Testis (tissue), 5 donors: Measurements from ENCODE around the gene RPL32. TPM values are rescaled to one million over a fixed set of nuclear protein-coding genes. Genes with fewer than 3 reads are reported as not detected.
A peak's percentile ranks its signal among the peaks of the same experiment; 100 is the strongest.

ENCODE experiments used
- DNase-seq: peaks from one replicate; pipeline ENCODE4 v3.0.0-alpha.2; 2019
- H3K27ac ChIP-seq, 2 donors: fragments of 200-600 bp; sonication (generic); one replicate each; pipeline ENCODE4 v1.5.1; 2019
- H3K27me3 ChIP-seq: fragments of 200-600 bp; sonication (generic); one replicate; pipeline ENCODE4 v1.5.1; 2019
- H3K36me3 ChIP-seq: fragments of 200-600 bp; sonication (generic); one replicate; pipeline ENCODE4 v1.5.1; 2017; ENCODE audit warnings: low read depth; ENCODE audit errors: missing control alignments
- H3K4me1 ChIP-seq: fragments of 200-600 bp; sonication (generic); one replicate; pipeline ENCODE4 v1.5.1; 2019
- H3K4me3 ChIP-seq, 2 donors: fragments of 200-600 bp; sonication (generic); one replicate each; pipeline ENCODE4 v1.5.1; 2017 to 2019
- H3K9me3 ChIP-seq: fragments of 200-600 bp; sonication (generic); one replicate; pipeline ENCODE4 v1.5.1; 2017
- POLR2A ChIP-seq: fragments of 450-650 bp; IDR thresholded peaks from one replicate; pipeline ENCODE4 v1.6.1; 2017; ENCODE audit warnings: antibody characterized with exemption, mild to moderate bottlenecking, moderate library complexity
- WGBS, 2 donors: methylation state at CpG; one replicate each; pipeline ENCODE4 v1.1.5; 2018; 5-methylcytosine and 5-hydroxymethylcytosine counted together
- intact Hi-C: fragments of 100-400 bp; cut with DNase I; formaldehyde crosslinking; loops from one replicate; pipeline ENCODE4 v1.15.1; 2023; ENCODE audit warnings: low total_unique reads
- long read RNA-seq, 2 donors: transcript quantifications; one replicate each; lab custom pipeline, GENCODE V29; 2026
- polyA plus RNA-seq: library from polyadenylated mRNA; stranded (reverse); fragments of 350-450 nt; fragmentation: Illumina TruSeq; extraction: RNeasy Lipid Tissue Mini Kit (QIAGEN cat#74804); gene quantifications from one replicate; pipeline ENCODE4 v1.2.3, GENCODE V29; 2014; ENCODE audit warnings: low read depth, low replicate concordance; ENCODE audit not compliant: insufficient read depth
- total RNA-seq, 2 donors: library from RNA; depleted of rRNA; stranded (reverse); fragments of >200 nt; gene quantifications; one replicate each; pipeline ENCODE4 v1.2.3, GENCODE V29; 2016
- TF ChIP-seq, protein P1 (sequence below), 3 experiments: fragments of 450-650 bp in 2 of 3; fragments of 200-600 bp in 1 of 3; sonication (generic) in 1 of 3; IDR thresholded peaks; one replicate each; pipeline ENCODE4 v1.5.1; 2016 to 2019; ENCODE audit warnings: antibody characterized with exemption in 3 of 3, mild to moderate bottlenecking in 2 of 3, moderate library complexity in 1 of 3

Gene RPL32
- total RNA-seq = 100 to 1,000 TPM; 435 to 713 TPM
- 1,578 TPM for polyA plus RNA-seq
- long read RNA-seq, donor 1, transcript RPL32-204 (4 exons, 2,117 nt) = major isoform, 1,944 of 2,202 reads
- long read RNA-seq, donor 1, transcript RPL32-202 (3 exons, 1,734 nt) = minor isoform, 122 of 2,202 reads
- long read RNA-seq, donor 1, transcript RPL32-207 (3 exons, 631 nt) = minor isoform, 19 of 2,202 reads
- long read RNA-seq, donor 1, transcript RPL32-203 (4 exons, 1,749 nt) = minor isoform, 24 of 2,202 reads
- long read RNA-seq, donor 1, partial matches to known transcripts = 58 of 2,202 reads
- long read RNA-seq, donor 1, other reads (novel, unspliced or antisense) = 30 of 2,202 reads
- long read RNA-seq, donor 2, transcript RPL32-207 (3 exons, 631 nt) = minor isoform, 18 of 1,029 reads
- long read RNA-seq, donor 2, transcript RPL32-202 (3 exons, 1,734 nt) = minor isoform, 85 of 1,029 reads
- long read RNA-seq, donor 2, transcript RPL32-203 (4 exons, 1,749 nt) = minor isoform, 6 of 1,029 reads
- long read RNA-seq, donor 2, transcript RPL32-204 (4 exons, 2,117 nt) = major isoform, 854 of 1,029 reads
- long read RNA-seq, donor 2, partial matches to known transcripts = 48 of 1,029 reads
- long read RNA-seq, donor 2, other reads (novel, unspliced or antisense) = 17 of 1,029 reads

DNA sequence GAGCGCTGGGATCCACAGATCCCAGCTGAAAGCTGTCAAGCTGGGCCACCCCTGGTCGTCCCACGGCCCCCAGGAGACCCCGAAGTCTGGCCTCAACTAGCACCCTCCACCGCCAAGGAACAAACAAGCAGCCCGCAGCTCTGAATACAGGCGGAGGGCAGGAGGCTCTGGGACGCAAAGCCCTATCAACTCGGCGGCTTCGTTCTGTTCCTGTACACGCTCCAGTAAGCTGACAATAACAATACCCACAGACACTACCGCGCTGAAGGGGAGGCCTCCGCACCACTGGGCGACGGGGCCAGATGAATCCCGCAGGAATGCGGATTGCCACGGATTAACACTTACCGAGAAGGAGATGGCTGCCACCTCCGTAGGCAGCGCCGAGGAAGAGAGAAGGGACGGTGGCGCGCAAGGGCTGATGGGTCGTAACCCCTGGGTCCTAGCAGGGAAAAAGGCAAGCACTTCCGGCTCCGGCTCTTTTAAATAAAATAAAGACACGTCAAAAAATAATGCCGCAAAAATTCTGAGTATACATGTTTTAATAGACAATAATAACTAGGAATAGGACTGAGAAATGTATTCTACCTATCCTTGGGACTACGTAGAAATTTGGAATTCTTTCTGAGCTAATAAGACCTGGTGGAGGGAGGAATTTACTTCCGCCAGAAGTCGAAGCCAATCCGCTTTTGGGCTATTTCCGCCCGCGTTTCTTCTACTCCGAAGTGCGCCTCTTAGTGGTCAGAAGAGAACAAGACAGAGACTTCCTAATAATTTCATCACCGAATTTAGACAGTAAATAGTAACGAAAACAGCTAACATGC lies at the start of gene RPL32:
RPL32 (minus strand) TSS at position 417 of the 821 bp plus-strand sequence. CDS start 1,328 bp downstream, outside the sequence.
- Histone ChIP-seq H3K27ac (peak within 1 kb of the TSS; percentile 95 to 99), H3K27me3 (no peaks in the 10 kb centered on the region), H3K4me3 (peak within 1 kb of the TSS; percentile 70 to 99), H3K4me1 (peaks cover 24% of the 10 kb centered on the region), H3K36me3 (no peaks in the 10 kb centered on the region), H3K9me3 (no peaks in the 10 kb centered on the region)
- WGBS, 2 donors = 1 to 2% methylated on average over 39 to 43 of the region's 43 CpGs
- TF ChIP-seq, protein P1, sequence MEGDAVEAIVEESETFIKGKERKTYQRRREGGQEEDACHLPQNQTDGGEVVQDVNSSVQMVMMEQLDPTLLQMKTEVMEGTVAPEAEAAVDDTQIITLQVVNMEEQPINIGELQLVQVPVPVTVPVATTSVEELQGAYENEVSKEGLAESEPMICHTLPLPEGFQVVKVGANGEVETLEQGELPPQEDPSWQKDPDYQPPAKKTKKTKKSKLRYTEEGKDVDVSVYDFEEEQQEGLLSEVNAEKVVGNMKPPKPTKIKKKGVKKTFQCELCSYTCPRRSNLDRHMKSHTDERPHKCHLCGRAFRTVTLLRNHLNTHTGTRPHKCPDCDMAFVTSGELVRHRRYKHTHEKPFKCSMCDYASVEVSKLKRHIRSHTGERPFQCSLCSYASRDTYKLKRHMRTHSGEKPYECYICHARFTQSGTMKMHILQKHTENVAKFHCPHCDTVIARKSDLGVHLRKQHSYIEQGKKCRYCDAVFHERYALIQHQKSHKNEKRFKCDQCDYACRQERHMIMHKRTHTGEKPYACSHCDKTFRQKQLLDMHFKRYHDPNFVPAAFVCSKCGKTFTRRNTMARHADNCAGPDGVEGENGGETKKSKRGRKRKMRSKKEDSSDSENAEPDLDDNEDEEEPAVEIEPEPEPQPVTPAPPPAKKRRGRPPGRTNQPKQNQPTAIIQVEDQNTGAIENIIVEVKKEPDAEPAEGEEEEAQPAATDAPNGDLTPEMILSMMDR (IDR thresholded peaks at IDR 0.05) = peak; percentile 82 to 94 (median 86)
- no peak for TF ChIP-seq POLR2A
- peak; percentile 94 for DNase-seq
- intact Hi-C loops = no loop called here

DNA sequence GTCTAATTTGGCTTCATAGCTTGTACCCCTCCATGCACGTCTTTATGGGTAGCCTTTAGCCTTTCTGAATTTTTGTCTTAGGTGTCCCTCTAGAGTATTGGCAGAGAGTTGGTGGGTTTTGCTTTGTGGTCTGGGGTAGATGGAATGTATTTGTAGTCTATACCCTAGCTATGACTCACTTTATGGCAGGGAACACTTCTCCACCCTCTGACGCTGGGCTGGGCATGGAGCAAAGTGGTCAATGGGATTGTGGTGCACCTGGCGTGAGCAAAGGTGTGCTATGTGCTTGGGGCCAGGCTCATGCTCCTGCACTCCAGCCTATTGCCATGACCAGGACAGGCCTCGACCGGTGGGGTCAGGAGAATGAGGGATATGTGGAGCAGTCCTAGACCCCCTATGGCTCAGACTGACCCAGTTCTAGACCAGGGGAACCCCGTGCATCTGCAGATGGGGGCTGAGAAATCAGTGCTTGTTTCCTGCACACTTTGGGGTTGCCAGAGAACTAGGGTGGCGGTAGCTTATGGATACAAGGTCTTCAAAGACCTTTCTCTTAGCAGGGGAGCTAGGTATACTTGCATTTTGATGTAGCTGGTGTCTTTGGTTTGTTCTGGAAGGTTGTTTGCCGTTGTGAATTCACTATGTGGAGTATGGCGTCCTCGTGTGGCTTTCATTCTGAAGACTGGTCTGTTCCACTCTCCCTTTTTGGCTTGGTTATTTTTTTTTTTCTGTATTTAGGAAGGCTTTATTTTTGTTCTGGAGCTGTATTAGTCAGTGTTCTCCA lies 49.4 kb upstream of the RPL32 start:
- Histone ChIP-seq H3K4me1 (peaks cover 4% of the 10 kb centered on the region), H3K36me3 (no peaks in the 10 kb centered on the region), H3K9me3 (no peaks in the 10 kb centered on the region), H3K27ac (no peak overlapping the region), H3K27me3 (no peaks in the 10 kb centered on the region), H3K4me3 (no peak overlapping the region)
- intact Hi-C loops = no loop called here
- no peak for DNase-seq
- 90 to 91% methylated on average over 8 to 10 of the region's 10 CpGs for WGBS, 2 donors
- TF ChIP-seq POLR2A = no peak
- TF ChIP-seq, protein P1 (IDR thresholded peaks at IDR 0.05) = no peak

DNA sequence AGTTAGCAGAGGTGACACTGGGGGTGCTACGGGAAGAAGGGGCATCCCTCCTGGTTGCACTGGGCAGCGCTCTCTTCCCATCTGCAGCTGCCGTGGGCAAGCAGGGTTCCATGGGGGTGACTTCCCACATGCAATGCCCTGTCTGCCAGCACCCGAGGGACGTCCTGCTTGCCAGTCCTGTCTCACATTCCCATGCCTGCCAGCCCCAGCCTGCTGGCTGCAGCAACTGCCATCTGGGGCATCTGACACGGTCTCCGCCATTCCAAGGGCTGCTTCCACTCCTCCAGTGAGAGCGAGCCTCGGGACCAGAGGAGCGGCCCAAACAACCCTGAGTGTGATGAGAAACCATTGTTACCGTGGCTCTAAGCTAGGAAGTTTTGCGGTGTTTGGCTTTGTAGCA lies 45.4 kb upstream of the RPL32 start:
- intact Hi-C loops = no loop called here
- Histone ChIP-seq H3K9me3 (no peaks in the 10 kb centered on the region), H3K36me3 (no peaks in the 10 kb centered on the region), H3K27me3 (no peaks in the 10 kb centered on the region), H3K27ac (no peak overlapping the region), H3K4me3 (no peak overlapping the region), H3K4me1 (no peaks in the 10 kb centered on the region)
- DNase-seq = no peak
- no peak for TF ChIP-seq POLR2A
- TF ChIP-seq, protein P1 (IDR thresholded peaks at IDR 0.05) = no peak
- WGBS, 2 donors = 71 to 87% methylated on average over 6 to 12 of the region's 12 CpGs

DNA sequence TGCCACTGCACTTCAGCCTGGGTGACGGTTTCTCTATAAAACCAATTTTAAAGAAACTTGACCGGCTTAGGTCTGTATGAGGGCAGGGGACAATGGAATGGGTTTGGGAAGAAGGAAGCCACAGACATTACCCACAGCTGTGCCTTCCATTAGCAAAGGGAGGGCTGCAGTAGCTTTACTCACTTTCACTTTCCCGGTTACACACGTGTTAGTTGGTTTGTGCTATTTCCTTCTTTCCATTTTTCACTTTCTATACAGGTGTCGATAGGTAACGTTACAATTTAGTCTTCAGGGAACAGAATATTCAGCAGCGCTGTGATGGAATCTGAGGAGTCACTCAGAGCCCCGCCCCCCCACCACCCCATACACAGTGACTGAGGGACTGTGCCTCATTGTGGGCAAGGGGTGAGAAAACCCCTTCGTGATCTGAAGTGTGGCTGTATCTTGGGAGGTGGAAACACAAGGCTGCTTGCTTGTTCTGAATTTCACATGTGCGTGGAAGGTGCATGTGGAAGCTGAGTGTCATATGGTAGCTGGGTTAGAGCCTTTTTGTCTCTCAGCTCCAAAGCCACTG lies 44.8 kb upstream of the RPL32 start:
- Histone ChIP-seq H3K4me3 (no peak overlapping the region), H3K27me3 (no peaks in the 10 kb centered on the region), H3K9me3 (no peaks in the 10 kb centered on the region), H3K4me1 (no peaks in the 10 kb centered on the region), H3K36me3 (no peaks in the 10 kb centered on the region), H3K27ac (no peak overlapping the region)
- TF ChIP-seq, protein P1 (IDR thresholded peaks at IDR 0.05) = no peak
- TF ChIP-seq POLR2A = no peak
- no peak for DNase-seq
- WGBS, 2 donors = 62 to 73% methylated on average over 10 of the region's 10 CpGs
- intact Hi-C loops = no loop called here
